Gastroesophageal sphincter (tissue), 3 donors: ENCODE results near the gene ASB15.

Experiments used
- CTCF ChIP-seq, 4 experiments: fragments of 200-600 bp in 2 of 4; fragments of 450-650 bp in 2 of 4; sonication (generic) in 1 of 4; IDR thresholded peaks; one replicate each; pipeline ENCODE4 v1.5.1; 2017 to 2019; ENCODE audit warnings: antibody characterized with exemption in 4 of 4, mild to moderate bottlenecking in 2 of 4, moderate library complexity in 2 of 4
- EP300 ChIP-seq: sonication (generic); formaldehyde crosslinking; IDR thresholded peaks from one replicate; pipeline ENCODE4 v1.6.1; 2017; ENCODE audit warnings: antibody characterized with exemption, mild to moderate bottlenecking
- POLR2A ChIP-seq, 2 donors: fragments of 450-650 bp; IDR thresholded peaks; one replicate each; pipeline ENCODE4 v1.6.1; 2017; ENCODE audit warnings: antibody characterized with exemption in 2 of 2, mild to moderate bottlenecking in 2 of 2, moderate library complexity in 1 of 2
- POLR2AphosphoS5 ChIP-seq: sonication (generic); formaldehyde crosslinking; IDR thresholded peaks from one replicate; pipeline ENCODE4 v1.6.1; 2017; ENCODE audit warnings: antibody characterized with exemption

- TF ChIP-seq EP300, result no peak
- no peak for TF ChIP-seq CTCF (IDR thresholded peaks at IDR 0.05)
- TF ChIP-seq POLR2A (IDR thresholded peaks at IDR 0.05), result no peak
- TF ChIP-seq POLR2AphosphoS5, result no peak
These were observed 71.6 kb downstream of the ASB15 start for GRCh38 chr7:123673137-123673732.
